GM18517 (cell line): ENCODE data around the gene RAB4B.
"Not testable (repeated sequence)": the region's sequence is repeated elsewhere in the genome, so short reads cannot be mapped to it uniquely, and the experiment has no call there.

Experiments
- ATAC-seq: cut with Tn5 transposase; IDR thresholded peaks from one replicate; pipeline ENCODE4 v1.9.1; 2021; ENCODE audit warnings: mild to moderate bottlenecking, moderate library complexity; ENCODE audit not compliant: unreplicated experiment

RAB4B gene

GRCh38 chr19:40815223-40815622 lies 37.2 kb downstream of the RAB4B start:
- no peak for ATAC-seq

GRCh38 chr19:40818480-40819399 lies 40.7 kb downstream of the RAB4B start:
- ATAC-seq, result not testable (repeated sequence)

DNA sequence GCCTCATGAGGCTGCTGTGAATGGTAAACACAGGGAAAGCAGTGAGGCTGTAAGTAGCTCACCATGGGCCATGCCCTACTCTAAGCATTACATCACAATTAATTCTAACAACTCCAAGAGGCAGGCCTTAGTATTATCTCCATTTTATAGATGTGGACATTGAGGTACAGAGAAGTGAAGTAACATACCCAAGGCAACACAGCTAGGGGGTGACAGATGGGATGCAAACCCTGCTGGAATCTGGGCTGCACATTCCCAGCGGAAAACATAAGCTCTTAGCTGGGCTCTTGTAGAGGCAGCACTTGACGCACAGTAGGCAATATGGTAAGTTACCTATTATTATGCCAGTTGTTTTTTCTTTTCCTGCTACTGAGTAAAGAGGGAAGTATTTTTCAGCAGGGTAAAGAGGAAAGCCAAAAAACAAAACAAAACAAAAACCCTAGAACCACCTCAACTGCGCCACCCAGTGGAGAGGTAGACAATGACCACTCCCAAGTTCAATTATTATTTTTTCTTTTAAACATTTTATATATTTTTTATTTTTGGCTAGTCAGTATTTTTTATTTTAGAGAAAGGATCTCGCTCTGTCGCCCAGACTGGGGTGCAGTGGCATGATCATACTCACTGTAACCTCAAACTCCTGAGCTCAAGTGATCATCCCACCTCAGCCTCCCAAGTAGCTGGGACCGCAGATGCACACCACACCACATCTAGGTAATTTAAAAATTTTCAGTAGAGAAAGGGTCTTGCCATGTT lies 41.6 kb downstream of the RAB4B start:
- ATAC-seq, result not testable (repeated sequence)

GRCh38 chr19:40822161-40822560 lies 44.1 kb downstream of the RAB4B start:
- no peak for ATAC-seq

GRCh38 chr19:40822704-40823553 lies 44.9 kb downstream of the RAB4B start:
- ATAC-seq, result not testable (repeated sequence)

DNA sequence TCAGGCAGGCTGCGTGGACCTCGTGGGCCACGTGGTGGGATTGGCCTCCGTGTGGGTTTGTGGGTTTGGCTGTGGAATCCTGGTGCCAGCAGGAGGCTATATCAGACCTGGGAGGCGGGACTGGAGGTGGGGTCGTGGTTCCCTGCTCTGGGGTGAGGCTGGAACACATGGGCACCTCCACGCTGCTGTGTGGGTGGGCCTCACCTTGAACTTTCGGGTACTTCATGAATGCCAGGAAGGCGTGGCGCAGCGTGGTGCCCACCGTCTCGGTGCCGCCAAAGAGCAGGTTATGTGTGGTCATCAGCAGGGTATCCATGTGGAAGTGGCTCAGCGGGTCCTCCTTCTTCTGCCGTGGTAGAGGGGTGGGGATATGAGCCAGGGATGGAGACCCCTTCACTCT lies 46.9 kb downstream of the RAB4B start:
- ATAC-seq, result not testable (repeated sequence)

- ATAC-seq, result not testable (repeated sequence)
These were observed 47.5 kb downstream of the RAB4B start for GRCh38 chr19:40825460-40826095.

DNA sequence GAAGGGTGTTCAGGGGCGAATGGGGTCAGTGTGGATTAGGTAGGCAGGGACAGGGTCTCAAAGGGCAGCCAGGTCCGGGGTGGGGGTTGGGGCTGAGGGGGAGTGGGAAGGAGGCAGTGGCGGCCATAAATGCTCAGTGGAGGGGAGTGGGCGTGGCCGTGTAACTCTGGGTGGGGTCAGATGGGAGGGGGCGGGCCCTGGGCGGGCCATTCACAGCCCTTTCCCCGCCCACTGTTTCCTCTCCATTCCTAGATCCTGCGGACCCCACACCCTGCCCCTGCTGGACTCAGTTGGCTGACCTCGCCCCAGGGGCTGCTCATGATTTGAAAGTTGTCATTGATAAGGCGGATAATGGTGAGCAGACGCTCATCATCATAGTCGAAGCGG lies 48.3 kb downstream of the RAB4B start:
- not testable (repeated sequence) for ATAC-seq

DNA sequence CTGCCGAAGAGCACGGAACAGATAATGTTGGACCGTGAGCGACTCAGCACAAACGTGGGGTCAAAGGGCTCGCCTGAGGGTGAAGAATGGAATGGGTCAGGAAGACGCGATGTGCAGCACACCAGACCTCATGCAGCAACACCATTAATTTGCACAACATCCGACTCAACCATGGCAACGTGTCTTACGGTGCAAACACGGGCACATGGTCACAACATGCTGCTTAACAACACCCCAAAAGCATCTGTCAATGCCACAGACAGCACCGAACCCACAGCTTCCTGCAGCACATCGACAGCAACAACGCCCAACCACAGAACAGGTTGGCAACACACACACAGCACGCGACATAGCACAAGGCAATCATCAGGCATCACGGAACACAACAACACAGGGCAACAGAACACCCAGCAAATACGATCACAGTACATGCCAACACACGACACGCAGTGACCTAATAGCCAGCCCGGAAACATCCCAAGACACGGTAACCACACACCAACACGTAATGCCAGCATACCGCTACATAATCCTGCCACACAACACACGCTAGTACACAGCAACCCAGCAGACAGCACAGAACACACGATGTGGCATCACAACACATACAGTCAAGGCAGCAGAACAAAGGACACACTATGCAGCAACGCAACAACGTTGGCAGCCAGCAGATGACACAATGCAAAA lies 48.8 kb downstream of the RAB4B start:
- ATAC-seq, result not testable (repeated sequence)

- no peak for ATAC-seq
These were observed 49.6 kb downstream of the RAB4B start for GRCh38 chr19:40827386-40828247.

GRCh38 chr19:40829205-40829604 lies 51.2 kb downstream of the RAB4B start:
- no peak for ATAC-seq

DNA sequence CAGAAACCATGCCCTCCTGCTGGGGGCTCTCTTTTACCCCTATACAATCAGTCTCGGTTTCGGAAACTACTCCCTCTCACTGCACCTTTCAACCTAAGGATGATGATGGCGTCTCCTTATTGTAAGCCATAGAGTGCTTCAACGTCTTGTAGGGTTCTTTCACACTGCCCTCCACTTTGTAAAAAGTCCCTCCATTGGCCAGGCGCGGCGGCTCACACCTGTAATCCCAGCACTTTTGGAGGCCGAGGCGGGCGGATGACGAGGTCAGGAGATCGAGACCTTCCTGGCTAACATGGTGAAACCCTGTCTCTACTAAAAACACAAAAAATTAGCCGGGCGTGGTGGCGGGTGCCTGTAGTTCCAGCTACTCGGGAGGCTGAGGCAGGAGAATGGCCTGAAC lies 52.7 kb downstream of the RAB4B start:
- not testable (repeated sequence) for ATAC-seq

GRCh38 chr19:40831502-40832430 lies 53.7 kb downstream of the RAB4B start:
- ATAC-seq, result no peak

DNA sequence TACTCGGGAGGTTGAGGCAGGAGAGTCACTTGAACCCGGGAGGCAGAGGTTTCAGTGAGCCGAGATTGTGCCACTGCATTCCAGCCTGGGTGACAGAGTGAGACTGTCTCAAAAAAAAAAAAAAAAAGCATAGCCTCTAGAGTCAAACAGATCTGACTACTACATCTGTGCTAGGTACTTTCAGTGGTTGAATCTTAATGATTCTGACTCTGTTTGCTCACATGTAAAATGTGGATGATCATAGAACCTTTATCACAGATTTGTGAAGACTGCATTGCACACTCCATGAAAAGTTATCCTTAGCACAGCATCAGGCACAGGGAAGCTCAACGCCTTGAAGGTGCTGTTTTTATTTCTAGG lies 54.4 kb downstream of the RAB4B start:
- ATAC-seq, result not testable (repeated sequence)

DNA sequence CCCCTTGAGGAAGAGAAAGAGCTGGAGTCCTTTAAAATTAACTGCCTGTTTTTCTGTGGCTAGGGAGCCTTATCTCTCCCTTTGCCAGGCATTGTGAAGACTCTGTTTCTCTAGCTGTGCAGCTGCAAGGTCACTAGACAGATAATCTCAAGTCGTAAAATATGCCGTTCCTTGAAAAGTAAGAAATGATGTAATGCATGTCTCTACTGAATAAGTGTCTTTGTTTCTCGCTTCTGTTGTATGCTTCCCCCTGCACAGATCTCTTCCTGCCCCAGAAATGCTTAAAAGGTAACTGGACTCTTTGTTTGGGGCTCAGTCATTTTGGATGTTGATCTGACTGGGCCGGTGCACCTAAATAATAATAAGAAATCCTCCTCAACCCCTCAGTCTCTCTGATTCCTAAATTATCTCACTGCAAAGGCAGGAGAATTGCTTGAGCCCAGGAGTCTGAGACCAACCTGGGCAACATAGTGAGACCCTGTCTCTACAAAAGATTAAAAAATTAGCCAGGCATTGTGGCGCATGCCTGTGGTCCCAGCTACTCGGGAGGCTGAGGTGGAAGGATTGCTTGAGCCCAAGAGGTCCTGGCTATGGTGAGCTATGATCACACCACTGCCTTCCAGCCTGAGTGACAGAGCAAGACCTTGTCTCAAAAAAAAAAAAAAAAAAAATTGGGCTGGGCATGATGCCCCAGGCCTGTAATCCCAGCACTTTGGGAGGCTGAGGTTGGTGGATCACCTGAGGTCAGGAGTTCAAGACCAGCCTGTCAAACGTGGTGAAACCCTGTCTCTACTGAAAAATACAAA lies 55.9 kb downstream of the RAB4B start:
- not testable (repeated sequence) for ATAC-seq

- ATAC-seq, result no peak
These were observed 58.8 kb downstream of the RAB4B start for GRCh38 chr19:40836754-40837429.

DNA sequence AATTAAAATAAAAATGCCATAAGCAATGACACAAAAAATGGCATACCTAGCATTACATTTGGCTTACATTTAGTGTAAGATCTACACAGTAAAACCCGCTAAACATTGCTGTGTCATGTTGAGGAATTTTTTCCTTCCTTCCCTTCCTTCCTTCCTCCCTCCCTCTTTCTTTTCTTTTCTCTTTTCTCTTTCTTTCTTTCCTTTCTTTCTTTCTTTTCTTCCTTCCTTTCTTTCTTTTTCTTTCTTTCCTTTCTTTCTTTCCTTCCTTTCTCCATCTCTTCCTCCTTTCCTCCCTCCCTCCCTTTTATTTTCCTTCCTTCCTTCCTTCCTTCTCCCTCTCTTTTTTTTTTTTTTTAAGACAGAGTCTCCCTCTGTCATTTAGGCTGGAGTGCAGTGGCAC lies 60.4 kb downstream of the RAB4B start:
- not testable (repeated sequence) for ATAC-seq
